ENCODE results near the gene KRTAP10-7. TPM values are rescaled to one million over a fixed set of nuclear protein-coding genes. Genes with fewer than 3 reads are reported as not detected.

The KRTAP10-7 gene
- total RNA-seq, 1 experiment from 2014 or later: not detected

GRCh38 chr21:44558695-44559094 lies 41.7 kb upstream of the KRTAP10-7 start, which contains the start of gene KRTAP10-3:
TSS of gene KRTAP10-3 (minus strand) at chr21:44558795. CDS start at chr21:44558715, 80 bp downstream.
- DNase-seq: no peak
- Mint-ChIP-seq H3K36me3 (ENCODE audit: insufficient read depth, unreplicated experiment) (no peaks in the 10 kb centered on the region), H3K4me1 (ENCODE audit: low read depth, unreplicated experiment) (no peaks in the 10 kb centered on the region), H3K4me3 (ENCODE audit: low read depth, unreplicated experiment) (no peak within 1 kb of the TSS), H3K9me3 (ENCODE audit: low read depth, unreplicated experiment) (no peaks in the 10 kb centered on the region), H3K27ac (ENCODE audit: unreplicated experiment) (no peak within 1 kb of the TSS), H3K27me3 (ENCODE audit: unreplicated experiment) (peaks cover 99% of the 10 kb centered on the region)
- CTCF ChIA-PET: no interaction called here
- intact Hi-C loops (cut with micrococcal nuclease; ENCODE audit: unreplicated experiment): no loop called here
- no TSS peak for BruUV-seq (replicated peaks)
- no peak for TF ChIP-seq CTCF (IDR thresholded peaks at IDR 0.05; ENCODE audit: unreplicated experiment)

- no peak overlapping the region for H3K27ac Mint-ChIP-seq (ENCODE audit: unreplicated experiment)
- no TSS peak for BruUV-seq (replicated peaks)
- no peaks in the 10 kb centered on the region for H3K4me1 Mint-ChIP-seq (ENCODE audit: low read depth, unreplicated experiment)
- intact Hi-C loops (cut with micrococcal nuclease; ENCODE audit: unreplicated experiment): no loop called here
- no peaks in the 10 kb centered on the region for H3K9me3 Mint-ChIP-seq (ENCODE audit: low read depth, unreplicated experiment)
- peaks cover 76% of the 10 kb centered on the region for H3K27me3 Mint-ChIP-seq (ENCODE audit: unreplicated experiment)
- CTCF ChIA-PET: interaction anchor here (0.7 kb wide), 1 partner anchor 19 kb away, joined by 3 read pairs; no protein-coding TSS in a partner anchor
- H3K36me3 Mint-ChIP-seq (ENCODE audit: insufficient read depth, unreplicated experiment): no peaks in the 10 kb centered on the region
- TF ChIP-seq CTCF (IDR thresholded peaks at IDR 0.05; ENCODE audit: unreplicated experiment): no peak
- DNase-seq: no peak
- no peak overlapping the region for H3K4me3 Mint-ChIP-seq (ENCODE audit: low read depth, unreplicated experiment)
Observed at GRCh38 chr21:44564099-44564498, 36.3 kb upstream of the KRTAP10-7 start.

GRCh38 chr21:44564886-44565598 lies 35.4 kb upstream of the KRTAP10-7 start:
- H3K27me3 Mint-ChIP-seq (ENCODE audit: unreplicated experiment): peaks cover 76% of the 10 kb centered on the region
- no peaks in the 10 kb centered on the region for H3K36me3 Mint-ChIP-seq (ENCODE audit: insufficient read depth, unreplicated experiment)
- H3K4me1 Mint-ChIP-seq (ENCODE audit: low read depth, unreplicated experiment): no peaks in the 10 kb centered on the region
- CTCF ChIA-PET: no interaction called here
- H3K9me3 Mint-ChIP-seq (ENCODE audit: low read depth, unreplicated experiment): no peaks in the 10 kb centered on the region
- no peak overlapping the region for H3K4me3 Mint-ChIP-seq (ENCODE audit: low read depth, unreplicated experiment)
- intact Hi-C loops (cut with micrococcal nuclease; ENCODE audit: unreplicated experiment): no loop called here
- no TSS peak for BruUV-seq (replicated peaks)
- DNase-seq: no peak
- TF ChIP-seq CTCF (IDR thresholded peaks at IDR 0.05; ENCODE audit: unreplicated experiment): no peak
- H3K27ac Mint-ChIP-seq (ENCODE audit: unreplicated experiment): no peak overlapping the region

- Mint-ChIP-seq H3K36me3 (ENCODE audit: insufficient read depth, unreplicated experiment) (no peaks in the 10 kb centered on the region), H3K27me3 (ENCODE audit: unreplicated experiment) (peaks cover 70% of the 10 kb centered on the region), H3K4me3 (ENCODE audit: low read depth, unreplicated experiment) (no peak overlapping the region), H3K4me1 (ENCODE audit: low read depth, unreplicated experiment) (no peaks in the 10 kb centered on the region), H3K9me3 (ENCODE audit: low read depth, unreplicated experiment) (peaks cover 1% of the 10 kb centered on the region), H3K27ac (ENCODE audit: unreplicated experiment) (no peak overlapping the region)
- no peak for DNase-seq
- CTCF ChIA-PET: no interaction called here
- no peak for TF ChIP-seq CTCF (IDR thresholded peaks at IDR 0.05; ENCODE audit: unreplicated experiment)
- no TSS peak for BruUV-seq (replicated peaks)
- intact Hi-C loops (cut with micrococcal nuclease; ENCODE audit: unreplicated experiment): no loop called here
Observed at GRCh38 chr21:44566403-44566802, 34.0 kb upstream of the KRTAP10-7 start.
